MCF 10A (cell line): Measurements from ENCODE around the gene ONECUT1. TPM values are rescaled to one million over a fixed set of nuclear protein-coding genes. Genes with fewer than 3 reads are reported as not detected.

Experiments used
- BruUV-seq: library from RNA; stranded (reverse); fragments of 400-500 nt; replicated peaks from 2 replicates; lab custom pipeline; 2021; lab: Mats Ljungman, UMichigan
- CTCF ChIA-PET: fragments of 300-600 bp; sonication (Branson Sonifier 250); formaldehyde crosslinking; extraction: SDS; loops from one replicate; lab custom pipeline; 2021; ENCODE audit warnings: antibody characterized with exemption, inconsistent platforms; lab: Yijun Ruan, JAX
- POLR2A ChIA-PET: fragments of 300-600, 350-650 bp; sonication (Branson Sonifier 250); formaldehyde crosslinking; extraction: SDS; loops from one replicate; lab custom pipeline; 2020; ENCODE audit warnings: antibody characterized with exemption, inconsistent platforms; lab: Yijun Ruan, JAX
- DNase-seq: peaks from one replicate; pipeline ENCODE4 v3.0.0-alpha.2; 2018; ENCODE audit not compliant: unreplicated experiment
- H3K27ac Mint-ChIP-seq: one replicate; pipeline ENCODE4 v1.8.0; 2022; ENCODE audit warnings: mild to moderate bottlenecking, low read depth, mixed read lengths; ENCODE audit not compliant: unreplicated experiment
- H3K27me3 Mint-ChIP-seq: one replicate; pipeline ENCODE4 v1.8.0; 2022; ENCODE audit warnings: mixed read lengths; ENCODE audit not compliant: insufficient read depth, unreplicated experiment
- H3K36me3 Mint-ChIP-seq: one replicate; pipeline ENCODE4 v1.8.0; 2022; ENCODE audit warnings: mild to moderate bottlenecking, moderate library complexity, mixed read lengths; ENCODE audit not compliant: insufficient read depth, unreplicated experiment
- H3K4me1 Mint-ChIP-seq: one replicate; pipeline ENCODE4 v1.8.0; 2022; ENCODE audit warnings: mixed read lengths; ENCODE audit not compliant: insufficient read depth, unreplicated experiment
- H3K4me3 Mint-ChIP-seq: one replicate; pipeline ENCODE4 v1.8.0; 2022; ENCODE audit warnings: mild to moderate bottlenecking, moderate library complexity, mixed read lengths; ENCODE audit not compliant: unreplicated experiment
- H3K9me3 Mint-ChIP-seq: one replicate; pipeline ENCODE4 v1.8.0; 2022; ENCODE audit warnings: mixed read lengths; ENCODE audit not compliant: unreplicated experiment
- CTCF ChIP-seq: fragments of 200-600 bp; IDR thresholded peaks from one replicate; pipeline ENCODE4 v1.8.0; 2022; ENCODE audit warnings: antibody characterized with exemption, mild to moderate bottlenecking; ENCODE audit not compliant: unreplicated experiment
- intact Hi-C: fragments of 100-400 bp; cut with micrococcal nuclease; formaldehyde crosslinking; loops from 2 replicates; pipeline ENCODE4 v1.14.1; 2022
- total RNA-seq: library from RNA; stranded (reverse); gene quantifications from 2 replicates; pipeline ENCODE4 v1.2.3, GENCODE V29; 2022

The ONECUT1 gene
- total RNA-seq, 1 experiment from 2014 or later = not detected

- no peak for TF ChIP-seq CTCF
- ChIA-PET POLR2A (interaction anchor here (0.6 to 2.8 kb wide), 7 partner anchors 26 to 449 kb away, joined by 3 to 9 read pairs (median 4); partner anchors contain the start of genes ATOSA, MYO5A and MYO5C), CTCF (interaction anchor here (0.6 to 1.8 kb wide), 3 partner anchors 11 to 24 kb away, joined by 3 to 5 read pairs (median 3); no protein-coding TSS in a partner anchor)
- H3K4me3 Mint-ChIP-seq = no peak overlapping the region
- H3K4me1 Mint-ChIP-seq = peaks cover 20% of the 10 kb centered on the region
- no peak overlapping the region for H3K27ac Mint-ChIP-seq
- BruUV-seq = no TSS peak
- H3K9me3 Mint-ChIP-seq = no peaks in the 10 kb centered on the region
- DNase-seq = peak; percentile 55
- H3K36me3 Mint-ChIP-seq = no peaks in the 10 kb centered on the region
- H3K27me3 Mint-ChIP-seq = no peaks in the 10 kb centered on the region
- intact Hi-C loops = no loop called here
Observed at GRCh38 chr15:52710050-52710707, 80.0 kb downstream of the ONECUT1 start.

GRCh38 chr15:52709187-52709981 is 80.8 kb downstream of the ONECUT1 start:
- intact Hi-C loops = no loop called here
- TF ChIP-seq CTCF = no peak
- Mint-ChIP-seq H3K27ac (no peak overlapping the region), H3K9me3 (no peaks in the 10 kb centered on the region), H3K27me3 (no peaks in the 10 kb centered on the region), H3K4me1 (peaks cover 20% of the 10 kb centered on the region), H3K4me3 (peak overlapping the region; percentile 7), H3K36me3 (no peaks in the 10 kb centered on the region)
- BruUV-seq = no TSS peak
- DNase-seq = peak; percentile 35
- CTCF ChIA-PET = interaction anchor here (0.6 to 1.8 kb wide), 4 partner anchors 10 to 25 kb away, joined by 3 to 5 read pairs (median 3); no protein-coding TSS in a partner anchor
- POLR2A ChIA-PET = interaction anchor here (0.9 to 2.8 kb wide), 4 partner anchors 14 to 181 kb away, joined by 3 to 9 read pairs (median 4); partner anchors contain the start of genes ATOSA and MYO5A

Other genes with a start within 250 kb of the ONECUT1 start
- 172 and 213 TPM in 2 replicates for gene ARPP19, start 221.3 kb downstream of the ONECUT1 start, total RNA-seq
- gene ATOSA, start 110.9 kb downstream of the ONECUT1 start, total RNA-seq = 21.3 and 27.6 TPM in 2 replicates